SU-DHL-6 (cell line): ENCODE measurements around the gene MAPT.

Source experiments
- H2AFZ ChIP-seq: fragments of 200-600 bp; sonication (generic); 2 replicates; pipeline ENCODE4 v1.6.1; 2014; ENCODE audit warnings: low read depth, mild to moderate bottlenecking, moderate library complexity, mixed read lengths, antibody characterized with exemption, low read length; ENCODE audit not compliant: severe bottlenecking
- H3F3A ChIP-seq: fragments of 200-600 bp; shearing (Covaris generic); 2 replicates; pipeline ENCODE4 v1.6.0; 2016; ENCODE audit warnings: antibody characterized with exemption, mild to moderate bottlenecking; ENCODE audit not compliant: insufficient read depth
- H3K27ac ChIP-seq: fragments of 200-600 bp; sonication (generic); 2 replicates; pipeline ENCODE4 v1.5.1; 2016; ENCODE audit warnings: low read depth, mild to moderate bottlenecking, low read length, moderate library complexity, mixed read lengths
- H3K27me3 ChIP-seq: fragments of 200-600 bp; sonication (generic), shearing (Covaris generic); 2 replicates; pipeline ENCODE4 v1.6.0; 2014; ENCODE audit warnings: mild to moderate bottlenecking, low read length
- H3K36me3 ChIP-seq: fragments of 200-600 bp; sonication (generic); 2 replicates; pipeline ENCODE4 v1.6.1; 2014; ENCODE audit warnings: mild to moderate bottlenecking, low read length, mixed read lengths
- H3K4me2 ChIP-seq: fragments of 300-600, 200-600 bp; shearing (Covaris generic), sonication (generic); 2 replicates; pipeline ENCODE4 v1.6.0; 2014; ENCODE audit warnings: low read length, low read depth, mild to moderate bottlenecking; ENCODE audit not compliant: poor library complexity, severe bottlenecking
- H3K4me3 ChIP-seq: fragments of 200-600 bp; sonication (generic); 2 replicates; pipeline ENCODE4 v1.5.1; 2014; ENCODE audit warnings: antibody characterized with exemption, low read length, mild to moderate bottlenecking, mixed read lengths; ENCODE audit not compliant: insufficient read depth, poor library complexity, severe bottlenecking
- H3K79me2 ChIP-seq: fragments of 200-600 bp; sonication (generic); 2 replicates; pipeline ENCODE4 v1.6.1; 2014; ENCODE audit warnings: mild to moderate bottlenecking, low read length, moderate library complexity; ENCODE audit not compliant: insufficient read depth
- H3K9ac ChIP-seq: fragments of 200-600 bp; sonication (generic); 2 replicates; pipeline ENCODE4 v1.7.0; 2014; ENCODE audit warnings: mild to moderate bottlenecking, low read length
- H3K9me2 ChIP-seq: fragments of 200-600 bp; sonication (generic); replicated peaks from 2 replicates; pipeline ENCODE4 v1.6.1; 2014; ENCODE audit warnings: low read length; ENCODE audit not compliant: insufficient read depth
- H3K9me3 ChIP-seq: fragments of 200-600 bp; sonication (generic); 2 replicates; pipeline ENCODE4 v1.6.1; 2014; ENCODE audit warnings: low read length, mixed read lengths; ENCODE audit not compliant: insufficient read depth
- H4K20me1 ChIP-seq: fragments of 200-600 bp; sonication (generic); 2 replicates; pipeline ENCODE4 v1.6.1; 2014; ENCODE audit warnings: low read depth, mild to moderate bottlenecking, antibody characterized with exemption, low read length, moderate library complexity, mixed read lengths
- CTCF ChIP-seq: fragments of 200-600 bp; sonication (generic); IDR thresholded peaks from one replicate; pipeline ENCODE4 v1.5.1; 2017; ENCODE audit warnings: antibody characterized with exemption, mild to moderate bottlenecking, low read length, moderate library complexity; ENCODE audit not compliant: insufficient read depth, poor library complexity, severe bottlenecking
- EZH2phosphoT487 ChIP-seq: fragments of 200-600 bp; sonication (generic), shearing (Covaris generic); conservative IDR thresholded peaks from 2 replicates; pipeline ENCODE4 v1.6.1; 2018; ENCODE audit warnings: mild to moderate bottlenecking, antibody characterized with exemption, low read length, moderate library complexity, mixed read lengths

Gene MAPT

GRCh38 chr17:45994987-45995386 lies 100.6 kb downstream of the MAPT start:
- no peaks in the 10 kb centered on the region for H4K20me1 ChIP-seq
- H3K36me3 ChIP-seq, result no peaks in the 10 kb centered on the region
- H3K27ac ChIP-seq, result no peak overlapping the region
- H3K27me3 ChIP-seq, result no peaks in the 10 kb centered on the region
- no peaks in the 10 kb centered on the region for H3K79me2 ChIP-seq
- no peak overlapping the region for H3K4me3 ChIP-seq
- no peak overlapping the region for H2AFZ ChIP-seq
- H3K9me3 ChIP-seq, result no peaks in the 10 kb centered on the region
- no peaks in the 10 kb centered on the region for H3F3A ChIP-seq
- H3K9me2 ChIP-seq, result no peaks in the 10 kb centered on the region
- no peak overlapping the region for H3K4me2 ChIP-seq
- TF ChIP-seq CTCF (no peak), EZH2phosphoT487 (no peak)
- H3K9ac ChIP-seq, result no peak overlapping the region

GRCh38 chr17:45995627-45996270 lies 101.4 kb downstream of the MAPT start:
- Histone ChIP-seq H3K27ac (no peak overlapping the region), H3K9me2 (no peaks in the 10 kb centered on the region), H3K4me2 (no peak overlapping the region), H3F3A (no peaks in the 10 kb centered on the region), H3K9me3 (no peaks in the 10 kb centered on the region), H3K9ac (no peak overlapping the region), H4K20me1 (no peaks in the 10 kb centered on the region), H3K79me2 (no peaks in the 10 kb centered on the region), H3K4me3 (no peak overlapping the region), H3K36me3 (no peaks in the 10 kb centered on the region), H2AFZ (no peak overlapping the region), H3K27me3 (no peaks in the 10 kb centered on the region)
- TF ChIP-seq EZH2phosphoT487 (no peak), CTCF (no peak)

- Histone ChIP-seq H3K27me3 (no peaks in the 10 kb centered on the region), H3K9me2 (no peaks in the 10 kb centered on the region), H3K9me3 (no peaks in the 10 kb centered on the region), H4K20me1 (no peaks in the 10 kb centered on the region), H3K4me3 (no peak overlapping the region), H3K4me2 (no peak overlapping the region), H3K36me3 (no peaks in the 10 kb centered on the region), H3K79me2 (no peaks in the 10 kb centered on the region), H3K27ac (no peak overlapping the region), H2AFZ (no peak overlapping the region), H3K9ac (no peak overlapping the region), H3F3A (no peaks in the 10 kb centered on the region)
- TF ChIP-seq EZH2phosphoT487 (no peak), CTCF (no peak)
Measured at GRCh38 chr17:45996282-45996937, 102.1 kb downstream of the MAPT start.
